ENCODE results near the gene CD36. TPM values are rescaled to one million over a fixed set of nuclear protein-coding genes. Genes with fewer than 3 reads are reported as not detected.
A peak's percentile ranks its signal among the peaks of the same experiment; 100 is the strongest.

CD36 gene
- total RNA-seq, 2 donors from 2014 or later: 76.0 to 120 TPM

- H3K27me3 ChIP-seq: no peaks in the 10 kb centered on the region
- peak; percentile 50 to 78 (median 76) for TF ChIP-seq CTCF (IDR thresholded peaks at IDR 0.05)
- TF ChIP-seq POLR2A (IDR thresholded peaks at IDR 0.05): no peak
- H3K9me3 ChIP-seq: no peaks in the 10 kb centered on the region
- ATAC-seq: no peak
- intact Hi-C loops (cut with DNase I): loop anchor here (5.0 kb wide), 1 partner anchor 232 kb away; no protein-coding TSS in a partner anchor
- 2 to 3% methylated on average over 3 of the region's 3 CpGs for WGBS, 2 donors
- H3K4me3 ChIP-seq: no peak overlapping the region
- H3K27ac ChIP-seq: no peak overlapping the region
- H3K36me3 ChIP-seq (replicated peaks in 1 of 2; ENCODE audit: insufficient read depth in 1 of 2, low read depth in 2 of 2): no peaks in the 10 kb centered on the region
- H3K4me1 ChIP-seq: no peaks in the 10 kb centered on the region
- DNase-seq: no peak
Measured at GRCh38 chr7:80659120-80660055, 20.9 kb downstream of the CD36 start.

GRCh38 chr7:80660939-80661338 lies 22.5 kb downstream of the CD36 start:
- no peak for DNase-seq
- Histone ChIP-seq H3K36me3 (replicated peaks in 1 of 2; ENCODE audit: insufficient read depth in 1 of 2, low read depth in 2 of 2) (no peaks in the 10 kb centered on the region), H3K9me3 (no peaks in the 10 kb centered on the region), H3K4me3 (no peak overlapping the region), H3K4me1 (no peaks in the 10 kb centered on the region), H3K27ac (no peak overlapping the region), H3K27me3 (no peaks in the 10 kb centered on the region)
- TF ChIP-seq CTCF (IDR thresholded peaks at IDR 0.05) (no peak), POLR2A (IDR thresholded peaks at IDR 0.05) (no peak)
- 42 to 43% methylated on average over 4 of the region's 4 CpGs for WGBS, 2 donors
- ATAC-seq: no peak
- intact Hi-C loops (cut with DNase I): no loop called here

GRCh38 chr7:80661729-80662128 lies 23.3 kb downstream of the CD36 start:
- Histone ChIP-seq H3K27me3 (no peaks in the 10 kb centered on the region), H3K27ac (no peak overlapping the region), H3K9me3 (no peaks in the 10 kb centered on the region), H3K4me1 (no peaks in the 10 kb centered on the region), H3K4me3 (no peak overlapping the region), H3K36me3 (replicated peaks in 1 of 2; ENCODE audit: insufficient read depth in 1 of 2, low read depth in 2 of 2) (no peaks in the 10 kb centered on the region)
- TF ChIP-seq CTCF (IDR thresholded peaks at IDR 0.05): no peak
- no peak for TF ChIP-seq POLR2A (IDR thresholded peaks at IDR 0.05)
- 46 to 51% methylated on average over 7 of the region's 7 CpGs for WGBS, 2 donors
- DNase-seq (no peak), ATAC-seq (no peak)
- intact Hi-C loops (cut with DNase I): no loop called here

GRCh38 chr7:80662252-80662651 lies 23.8 kb downstream of the CD36 start:
- no peak for DNase-seq
- TF ChIP-seq CTCF (IDR thresholded peaks at IDR 0.05) (no peak), POLR2A (IDR thresholded peaks at IDR 0.05) (no peak)
- Histone ChIP-seq H3K27ac (no peak overlapping the region), H3K36me3 (replicated peaks in 1 of 2; ENCODE audit: insufficient read depth in 1 of 2, low read depth in 2 of 2) (no peaks in the 10 kb centered on the region), H3K27me3 (no peaks in the 10 kb centered on the region), H3K4me1 (no peaks in the 10 kb centered on the region), H3K4me3 (no peak overlapping the region), H3K9me3 (no peaks in the 10 kb centered on the region)
- intact Hi-C loops (cut with DNase I): no loop called here
- WGBS, 2 donors: 72 to 73% methylated on average over 13 of the region's 13 CpGs
- ATAC-seq: no peak

Data from body of pancreas (tissue), 4 donors.